GM12873 (cell line): ENCODE results near the gene RABEP1.

Source experiments
- TF ChIP-seq, protein P1 (sequence below): IDR thresholded peaks from 2 replicates; pipeline ENCODE4 v1.5.1; 2012; ENCODE audit warnings: low read depth, mild to moderate bottlenecking, moderate library complexity, low read length, control low read depth; ENCODE audit not compliant: insufficient read depth; ENCODE audit errors: missing control alignments

The RABEP1 gene

GRCh38 chr17:5355421-5356129, 73.5 kb downstream of the RABEP1 start:
- TF ChIP-seq, protein P1, sequence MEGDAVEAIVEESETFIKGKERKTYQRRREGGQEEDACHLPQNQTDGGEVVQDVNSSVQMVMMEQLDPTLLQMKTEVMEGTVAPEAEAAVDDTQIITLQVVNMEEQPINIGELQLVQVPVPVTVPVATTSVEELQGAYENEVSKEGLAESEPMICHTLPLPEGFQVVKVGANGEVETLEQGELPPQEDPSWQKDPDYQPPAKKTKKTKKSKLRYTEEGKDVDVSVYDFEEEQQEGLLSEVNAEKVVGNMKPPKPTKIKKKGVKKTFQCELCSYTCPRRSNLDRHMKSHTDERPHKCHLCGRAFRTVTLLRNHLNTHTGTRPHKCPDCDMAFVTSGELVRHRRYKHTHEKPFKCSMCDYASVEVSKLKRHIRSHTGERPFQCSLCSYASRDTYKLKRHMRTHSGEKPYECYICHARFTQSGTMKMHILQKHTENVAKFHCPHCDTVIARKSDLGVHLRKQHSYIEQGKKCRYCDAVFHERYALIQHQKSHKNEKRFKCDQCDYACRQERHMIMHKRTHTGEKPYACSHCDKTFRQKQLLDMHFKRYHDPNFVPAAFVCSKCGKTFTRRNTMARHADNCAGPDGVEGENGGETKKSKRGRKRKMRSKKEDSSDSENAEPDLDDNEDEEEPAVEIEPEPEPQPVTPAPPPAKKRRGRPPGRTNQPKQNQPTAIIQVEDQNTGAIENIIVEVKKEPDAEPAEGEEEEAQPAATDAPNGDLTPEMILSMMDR = no peak

- TF ChIP-seq, protein P1 = no peak
These were observed 79.3 kb downstream of the RABEP1 start for GRCh38 chr17:5361426-5361825.

DNA sequence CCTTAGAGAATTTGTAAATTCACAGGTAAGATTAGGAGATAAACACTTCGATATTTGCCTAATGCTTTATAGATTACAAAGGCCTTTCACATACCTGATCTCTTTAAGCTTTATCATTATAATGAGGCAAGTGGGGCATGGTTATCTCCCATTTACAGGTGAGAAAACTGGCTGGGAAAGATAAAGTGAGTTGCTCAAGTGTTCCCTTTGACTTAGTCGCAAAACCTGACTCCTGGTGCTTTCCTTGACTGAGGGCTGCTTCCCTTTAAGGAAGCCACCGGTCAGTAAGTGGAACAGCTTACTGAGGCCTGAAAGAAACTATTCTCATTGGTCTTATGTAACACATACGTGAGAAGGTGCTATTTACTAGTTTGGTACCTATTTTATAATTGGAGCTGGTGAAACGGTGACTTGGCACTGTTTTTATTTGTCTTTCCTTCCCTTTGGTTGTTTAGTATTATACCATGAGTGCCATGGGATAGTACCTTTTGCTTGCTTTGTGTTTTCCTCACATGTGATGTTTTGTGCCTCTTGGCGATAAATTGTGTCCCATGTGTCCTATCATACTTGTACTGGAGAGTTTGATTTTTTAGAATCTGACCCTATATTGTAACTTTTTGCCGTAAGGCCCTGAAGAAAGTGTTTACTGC, 80.2 kb downstream of the RABEP1 start:
- TF ChIP-seq, protein P1 = no peak

DNA sequence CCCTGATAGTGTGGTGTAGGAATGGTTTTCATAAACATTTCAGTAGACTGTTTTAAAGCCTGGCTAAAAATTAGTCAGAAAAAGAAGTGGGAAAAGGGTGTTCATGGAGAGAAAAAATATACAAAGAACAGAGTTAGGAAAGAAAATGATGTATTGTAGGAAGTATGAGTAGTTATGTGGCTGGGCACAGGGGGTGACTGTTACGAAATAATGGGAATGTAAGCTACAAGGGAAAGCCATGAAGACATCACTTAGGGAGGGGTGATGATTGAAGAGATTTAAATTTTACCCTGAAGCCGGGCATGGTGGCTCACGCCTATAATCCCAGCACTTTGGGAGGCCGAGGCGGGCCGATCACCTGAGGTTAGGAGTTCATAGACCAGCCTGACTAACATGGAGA, 82.1 kb downstream of the RABEP1 start:
- TF ChIP-seq, protein P1 = no peak

GRCh38 chr17:5364696-5365095, 82.6 kb downstream of the RABEP1 start:
- TF ChIP-seq, protein P1 = no peak

GRCh38 chr17:5365831-5366230, 83.7 kb downstream of the RABEP1 start:
- TF ChIP-seq, protein P1 = no peak

DNA sequence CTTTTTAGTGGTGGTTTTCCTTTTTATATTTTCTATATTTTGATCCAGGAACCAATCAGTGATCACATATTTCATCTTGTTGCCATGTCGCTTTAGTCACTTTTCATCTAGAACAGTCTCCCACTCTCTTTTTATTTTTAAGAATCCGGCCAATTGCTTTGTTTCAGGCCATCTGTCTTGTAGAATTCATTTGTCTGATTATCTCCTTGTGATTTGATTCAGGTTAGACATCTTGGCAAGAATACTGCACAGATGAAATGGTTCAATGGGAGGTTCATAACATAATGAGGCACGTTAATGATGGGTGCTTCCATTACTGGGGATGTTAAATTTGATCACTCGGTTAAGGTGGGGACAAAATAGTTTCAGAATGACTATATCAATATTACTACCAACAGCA, 88.3 kb downstream of the RABEP1 start:
- TF ChIP-seq, protein P1 = no peak
